ENCODE data around the gene MAPK8IP3.

The MAPK8IP3 gene

GRCh38 chr16:1705688-1706385 lies at the start of gene MAPK8IP3:
TSS of gene MAPK8IP3 (plus strand) at chr16:1706195. CDS start at chr16:1706340, 145 bp downstream.
- H3K4me3 ChIP-seq: peak within 1 kb of the TSS; percentile 73 to 74
- intact Hi-C loops (cut with DNase I; ENCODE audit: low total_unique reads): no loop called here
- no peaks in the 10 kb centered on the region for H3K9me3 ChIP-seq
- H3K27me3 ChIP-seq: no peaks in the 10 kb centered on the region
- H3K36me3 ChIP-seq: peaks cover 0 to 20% (median 0%) of the 10 kb centered on the region in 3 donors
- DNase-seq: peak; percentile 79 to 96
- peak within 1 kb of the TSS; percentile 85 to 92 for H3K27ac ChIP-seq
- peaks cover 0 to 39% (median 26%) of the 10 kb centered on the region in 4 donors for H3K4me1 ChIP-seq
- peak; percentile 88 to 100 for TF ChIP-seq CTCF (IDR thresholded peaks at IDR 0.05)

DNA sequence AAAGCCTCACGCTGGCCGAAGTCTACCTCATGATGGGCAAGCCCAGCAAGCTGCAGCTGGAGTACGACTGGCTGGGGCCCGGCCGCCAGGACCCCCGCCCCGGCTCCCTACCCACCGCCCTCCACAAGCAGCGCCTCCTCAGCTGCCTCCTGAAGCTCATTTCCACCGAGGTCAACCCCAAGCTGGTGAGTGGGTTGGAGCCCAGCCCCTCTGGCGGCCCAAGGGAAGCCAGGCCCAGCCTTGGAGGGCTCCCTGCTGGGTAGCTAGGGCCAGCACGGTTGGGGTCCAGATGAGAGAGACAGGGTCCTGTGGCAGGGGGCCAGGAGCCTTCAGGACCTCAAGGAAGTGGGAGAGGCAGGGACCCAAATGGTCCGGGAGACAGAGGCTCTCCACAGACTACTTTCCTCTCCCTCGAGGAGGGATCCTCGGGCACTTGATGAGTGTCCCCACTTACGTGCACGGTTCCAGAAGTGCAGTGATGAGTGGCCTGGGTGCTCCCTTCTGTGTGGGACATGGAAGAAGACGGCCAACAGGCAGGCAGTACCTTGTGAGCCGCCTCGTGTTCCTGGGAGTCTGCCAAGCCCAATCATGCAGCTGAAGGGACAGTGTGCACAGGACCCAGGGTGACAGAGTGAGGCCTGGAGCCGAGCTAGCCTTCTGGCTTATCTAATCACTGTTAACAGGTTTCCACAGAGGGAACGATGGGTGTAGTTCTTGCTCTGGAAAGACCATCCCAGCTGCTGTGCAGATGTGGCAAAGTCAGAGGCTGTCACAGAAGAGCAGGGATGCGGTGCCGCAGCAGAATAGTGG lies 49.0 kb upstream of the MAPK8IP3 start:
- Histone ChIP-seq H3K4me3 (no peak overlapping the region), H3K4me1 (peaks cover 0 to 3% (median 0%) of the 10 kb centered on the region in 4 donors), H3K36me3 (peaks cover 44 to 97% (median 93%) of the 10 kb centered on the region in 3 donors), H3K27me3 (no peaks in the 10 kb centered on the region), H3K27ac (no peak overlapping the region), H3K9me3 (no peaks in the 10 kb centered on the region)
- intact Hi-C loops (cut with DNase I; ENCODE audit: low total_unique reads): no loop called here
- DNase-seq: no peak
- TF ChIP-seq CTCF (IDR thresholded peaks at IDR 0.05): no peak

DNA sequence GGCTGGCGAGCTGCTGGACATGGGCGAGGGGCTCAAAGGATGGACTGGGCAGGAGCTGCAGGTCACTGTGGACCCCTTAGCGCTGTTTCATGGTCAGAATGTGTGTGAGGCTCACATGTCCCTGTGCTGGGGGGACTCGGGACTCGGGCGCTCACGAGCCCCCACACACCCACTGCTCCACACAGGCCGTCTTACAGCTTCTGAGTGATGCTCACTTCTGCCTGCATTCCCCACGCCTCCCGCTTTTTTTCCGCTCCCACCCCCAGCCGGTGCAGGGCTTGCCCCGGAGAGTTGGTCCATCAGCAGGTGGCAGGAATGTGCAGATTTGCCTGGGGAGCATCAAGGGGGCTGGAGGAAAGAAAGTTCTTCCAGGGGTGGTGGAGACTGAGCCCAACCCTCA lies 48.2 kb upstream of the MAPK8IP3 start:
- Histone ChIP-seq H3K4me3 (no peak overlapping the region), H3K4me1 (peaks cover 0 to 3% (median 0%) of the 10 kb centered on the region in 4 donors), H3K27ac (no peak overlapping the region), H3K27me3 (no peaks in the 10 kb centered on the region), H3K9me3 (no peaks in the 10 kb centered on the region), H3K36me3 (peaks cover 48 to 97% (median 93%) of the 10 kb centered on the region in 3 donors)
- no peak for TF ChIP-seq CTCF (IDR thresholded peaks at IDR 0.05)
- no peak for DNase-seq
- intact Hi-C loops (cut with DNase I; ENCODE audit: low total_unique reads): no loop called here

DNA sequence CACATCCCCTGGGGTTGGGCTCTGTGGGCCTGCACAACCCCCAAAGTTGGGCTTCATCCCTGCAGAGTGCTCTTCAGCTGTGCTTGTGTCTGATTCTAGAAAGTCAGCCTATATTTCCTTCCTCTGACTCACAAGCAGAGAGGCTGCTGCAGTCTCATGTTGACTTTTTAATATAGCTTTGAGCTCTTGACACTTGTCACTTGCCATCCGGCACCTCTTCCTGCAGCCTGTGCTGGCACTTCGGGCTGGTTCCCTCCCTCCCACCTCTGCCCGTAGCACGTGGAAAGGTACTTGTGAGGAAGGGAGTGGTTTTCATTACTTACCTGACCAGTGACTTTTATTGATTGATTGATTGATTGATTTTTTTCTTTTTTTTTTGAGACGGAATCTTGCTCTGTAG lies 47.0 kb upstream of the MAPK8IP3 start:
- no peak for TF ChIP-seq CTCF (IDR thresholded peaks at IDR 0.05)
- Histone ChIP-seq H3K36me3 (peaks cover 53 to 97% (median 93%) of the 10 kb centered on the region in 3 donors), H3K27me3 (no peaks in the 10 kb centered on the region), H3K4me3 (no peak overlapping the region), H3K9me3 (no peaks in the 10 kb centered on the region), H3K27ac (no peak overlapping the region), H3K4me1 (peaks cover 0 to 3% (median 0%) of the 10 kb centered on the region in 4 donors)
- no peak for DNase-seq
- intact Hi-C loops (cut with DNase I; ENCODE audit: low total_unique reads): no loop called here

DNA sequence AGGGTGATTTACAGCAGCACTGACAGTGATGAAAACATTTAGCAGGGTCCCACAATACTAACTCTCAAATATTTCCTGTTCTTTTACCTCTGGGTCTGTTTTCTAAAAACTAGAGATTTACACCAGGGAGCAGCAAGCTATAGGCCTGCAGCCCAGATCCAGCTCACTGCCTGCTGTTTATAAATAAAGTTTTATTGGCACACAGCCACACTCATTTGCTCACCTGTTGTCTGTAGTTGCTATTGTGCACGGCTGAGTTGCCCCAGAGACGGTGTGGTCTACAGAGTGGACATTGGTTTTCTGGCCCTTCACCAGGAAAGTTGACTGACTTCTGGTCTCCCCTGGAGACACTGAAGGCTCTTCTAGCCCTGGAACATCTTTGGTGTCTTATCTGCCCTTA lies 44.2 kb upstream of the MAPK8IP3 start:
- peaks cover 51 to 99% (median 92%) of the 10 kb centered on the region in 3 donors for H3K36me3 ChIP-seq
- H3K4me1 ChIP-seq: no peaks in the 10 kb centered on the region
- TF ChIP-seq CTCF (IDR thresholded peaks at IDR 0.05): no peak
- H3K27ac ChIP-seq: no peak overlapping the region
- DNase-seq: no peak
- H3K9me3 ChIP-seq: no peaks in the 10 kb centered on the region
- intact Hi-C loops (cut with DNase I; ENCODE audit: low total_unique reads): no loop called here
- H3K4me3 ChIP-seq: no peak overlapping the region
- H3K27me3 ChIP-seq: no peaks in the 10 kb centered on the region

All from tibial artery (tissue), 4 donors.